Peyer's patch (tissue), 4 donors: ENCODE measurements around the gene ZNF487.

ENCODE experiments used
- POLR2A ChIP-seq, 2 donors: fragments of 450-650 bp; IDR thresholded peaks; one replicate each; pipeline ENCODE4 v1.5.1; 2017; ENCODE audit warnings: antibody characterized with exemption in 2 of 2, mild to moderate bottlenecking in 2 of 2, moderate library complexity in 2 of 2
- TF ChIP-seq, protein P1 (sequence below), 6 experiments: fragments of 450-650 bp in 4 of 6; fragments of 200-600 bp in 2 of 6; sonication (generic) in 1 of 6; IDR thresholded peaks; one replicate each; pipeline ENCODE4 v1.5.1; 2017 to 2019; ENCODE audit warnings: antibody characterized with exemption in 6 of 6, mild to moderate bottlenecking in 3 of 6, moderate library complexity in 1 of 6

DNA sequence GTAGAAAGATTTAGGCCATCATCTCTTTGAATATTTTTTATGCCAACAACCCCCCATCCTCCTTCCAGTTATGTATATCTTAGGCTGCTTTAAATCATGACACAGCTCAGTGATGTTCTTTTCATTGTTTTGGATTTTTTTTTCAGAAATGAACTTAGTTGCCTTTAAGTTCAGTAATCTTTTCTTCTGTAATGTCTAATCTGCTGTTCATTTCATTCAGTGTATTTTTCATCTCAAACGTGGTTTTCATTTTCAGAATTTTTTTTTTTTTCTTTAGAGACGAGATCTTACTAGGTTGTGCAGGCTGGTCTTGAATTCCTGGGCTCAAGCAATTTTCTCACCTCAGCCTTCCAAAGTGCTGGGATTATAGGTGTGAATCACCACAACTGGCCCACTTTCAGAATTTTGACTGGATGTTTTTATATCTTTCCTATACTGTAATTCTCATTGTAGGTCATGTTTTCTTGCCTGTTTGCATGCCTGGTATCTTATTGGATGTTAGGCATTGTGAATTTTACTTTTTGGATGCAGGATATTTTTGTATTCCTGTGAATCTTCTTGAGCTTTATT lies 8.1 kb downstream of the ZNF487 start:
- TF ChIP-seq, protein P1, sequence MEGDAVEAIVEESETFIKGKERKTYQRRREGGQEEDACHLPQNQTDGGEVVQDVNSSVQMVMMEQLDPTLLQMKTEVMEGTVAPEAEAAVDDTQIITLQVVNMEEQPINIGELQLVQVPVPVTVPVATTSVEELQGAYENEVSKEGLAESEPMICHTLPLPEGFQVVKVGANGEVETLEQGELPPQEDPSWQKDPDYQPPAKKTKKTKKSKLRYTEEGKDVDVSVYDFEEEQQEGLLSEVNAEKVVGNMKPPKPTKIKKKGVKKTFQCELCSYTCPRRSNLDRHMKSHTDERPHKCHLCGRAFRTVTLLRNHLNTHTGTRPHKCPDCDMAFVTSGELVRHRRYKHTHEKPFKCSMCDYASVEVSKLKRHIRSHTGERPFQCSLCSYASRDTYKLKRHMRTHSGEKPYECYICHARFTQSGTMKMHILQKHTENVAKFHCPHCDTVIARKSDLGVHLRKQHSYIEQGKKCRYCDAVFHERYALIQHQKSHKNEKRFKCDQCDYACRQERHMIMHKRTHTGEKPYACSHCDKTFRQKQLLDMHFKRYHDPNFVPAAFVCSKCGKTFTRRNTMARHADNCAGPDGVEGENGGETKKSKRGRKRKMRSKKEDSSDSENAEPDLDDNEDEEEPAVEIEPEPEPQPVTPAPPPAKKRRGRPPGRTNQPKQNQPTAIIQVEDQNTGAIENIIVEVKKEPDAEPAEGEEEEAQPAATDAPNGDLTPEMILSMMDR (IDR thresholded peaks at IDR 0.05): no peak
- no peak for TF ChIP-seq POLR2A (IDR thresholded peaks at IDR 0.05)
